Nucleus accumbens (tissue), 56 donors: Measurements from ENCODE around the gene RAE1.

Experiments used
- DNase-seq, 56 donors: peaks; one replicate each; lab custom pipeline; 2025; lab: John Stamatoyannopoulos, UW

RAE1 gene

DNA sequence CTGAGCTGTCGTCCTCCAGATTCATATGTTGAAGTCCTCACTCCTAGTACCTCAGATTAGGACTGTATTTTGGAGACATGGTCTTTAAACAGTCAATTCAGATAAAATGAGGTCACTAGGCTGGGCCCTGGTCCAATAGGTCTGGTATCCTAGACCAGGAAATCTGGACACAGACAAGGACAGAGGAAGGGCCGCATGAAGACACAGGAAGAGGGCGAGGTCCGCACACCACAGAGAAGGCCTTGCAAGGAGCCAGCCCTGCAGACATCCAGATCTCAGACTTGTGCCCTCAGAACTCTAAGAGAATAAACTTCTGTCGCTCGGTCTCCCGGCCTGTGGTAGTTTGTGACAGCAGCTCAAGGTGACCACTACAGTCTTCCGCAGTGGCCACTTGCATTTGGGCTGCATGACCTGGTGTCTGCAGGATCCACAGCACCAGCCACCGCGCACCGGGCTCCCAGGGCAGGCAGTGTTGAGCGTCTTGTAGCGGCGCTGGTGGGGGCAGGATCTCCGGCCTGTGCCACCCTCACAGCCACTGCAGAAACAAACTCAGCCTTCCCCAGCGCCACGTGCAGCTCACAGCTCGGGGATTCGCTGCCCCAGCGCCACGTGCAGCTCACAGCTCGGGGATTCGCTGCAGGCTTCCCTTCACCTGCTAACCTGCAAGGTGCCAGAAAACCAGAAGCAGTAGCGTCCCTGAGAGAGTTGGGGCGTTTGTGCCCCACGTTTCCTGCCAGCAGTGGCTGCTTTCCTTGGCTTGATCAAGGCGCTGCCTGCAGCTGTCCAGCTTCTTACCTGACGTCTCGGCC, 34.1 kb downstream of the RAE1 start:
- DNase-seq, result no peak

DNA sequence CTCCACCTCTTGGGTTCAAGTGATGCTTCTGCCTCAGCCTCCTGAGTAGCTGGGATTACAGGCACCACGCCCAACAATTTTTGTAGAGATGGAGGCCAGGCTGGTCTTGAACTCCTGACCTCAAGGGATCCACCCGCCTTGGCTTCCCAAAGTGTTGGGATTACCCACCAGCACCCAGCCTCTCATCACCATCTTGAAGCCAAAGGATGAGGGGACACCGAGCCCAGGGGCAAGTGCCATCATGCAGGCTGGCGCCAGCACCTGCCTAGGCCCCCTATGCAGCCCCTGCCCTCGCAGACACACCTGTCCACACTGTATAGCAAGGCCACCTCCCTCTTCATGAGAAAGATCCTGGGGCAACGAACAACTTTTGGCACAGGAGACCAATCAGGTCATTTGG, 34.9 kb downstream of the RAE1 start:
- no peak for DNase-seq

DNA sequence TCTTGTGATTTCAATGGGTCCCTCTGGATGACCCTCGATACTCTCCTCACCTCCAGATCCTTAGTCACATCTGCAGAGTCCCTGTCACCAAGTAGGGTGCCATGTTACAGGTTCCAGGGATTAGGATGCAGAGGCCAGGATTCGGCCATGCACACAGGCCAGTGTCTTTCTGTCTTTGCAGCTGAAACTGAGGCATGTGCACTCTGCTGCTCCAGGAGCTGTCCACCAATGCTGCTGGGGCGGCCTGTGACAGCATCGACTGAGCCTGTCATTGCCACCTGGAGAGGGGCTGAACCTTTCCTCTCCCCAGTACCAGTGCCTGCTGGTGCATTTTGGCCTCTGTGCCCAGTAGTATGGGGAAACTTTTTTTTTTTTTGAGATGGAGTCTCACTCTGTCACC, 35.7 kb downstream of the RAE1 start:
- no peak for DNase-seq

DNA sequence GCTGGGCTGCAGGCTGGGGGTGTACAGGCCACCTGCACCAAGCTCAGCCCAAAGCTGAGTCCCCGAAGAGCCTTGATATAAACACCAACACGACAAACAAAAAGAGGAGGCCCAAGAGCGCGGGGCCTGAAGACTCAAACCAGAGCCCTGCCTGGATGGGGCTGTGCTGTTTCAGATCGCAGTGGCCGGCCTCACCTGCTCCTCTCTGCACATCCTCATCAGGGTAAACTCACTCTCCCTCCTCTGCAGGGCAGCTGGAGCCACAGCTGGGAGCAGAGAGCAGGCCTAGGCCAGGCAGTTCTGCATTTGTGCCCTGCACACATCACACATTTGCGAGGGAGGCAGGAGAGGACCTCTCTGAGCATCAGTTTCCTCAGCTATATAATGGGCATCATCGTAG, 36.4 kb downstream of the RAE1 start:
- DNase-seq, result no peak

DNA sequence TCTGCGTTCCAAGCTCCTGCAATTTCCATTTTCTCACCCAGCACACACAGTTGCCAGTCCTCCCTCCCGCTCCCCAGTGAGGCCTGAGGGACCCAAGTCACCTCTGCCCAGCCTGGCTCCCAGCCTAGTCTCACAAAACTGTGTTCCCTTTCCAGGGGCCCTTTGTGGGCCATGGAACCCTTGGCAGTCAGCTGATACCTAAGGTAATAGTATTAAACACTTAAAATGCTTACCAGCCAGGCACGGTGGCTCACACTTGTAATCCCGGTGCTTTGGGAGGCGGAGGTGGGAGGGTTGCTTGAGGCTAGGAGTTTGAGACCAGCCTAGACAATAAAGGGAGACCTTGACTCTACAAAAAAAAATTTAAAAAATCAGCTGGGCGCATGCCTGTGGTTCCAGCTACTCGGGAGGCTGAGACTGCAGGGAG, 36.9 kb downstream of the RAE1 start:
- peak in 4 of 56 donors; percentile 13 to 59 (median 39) for DNase-seq

DNA sequence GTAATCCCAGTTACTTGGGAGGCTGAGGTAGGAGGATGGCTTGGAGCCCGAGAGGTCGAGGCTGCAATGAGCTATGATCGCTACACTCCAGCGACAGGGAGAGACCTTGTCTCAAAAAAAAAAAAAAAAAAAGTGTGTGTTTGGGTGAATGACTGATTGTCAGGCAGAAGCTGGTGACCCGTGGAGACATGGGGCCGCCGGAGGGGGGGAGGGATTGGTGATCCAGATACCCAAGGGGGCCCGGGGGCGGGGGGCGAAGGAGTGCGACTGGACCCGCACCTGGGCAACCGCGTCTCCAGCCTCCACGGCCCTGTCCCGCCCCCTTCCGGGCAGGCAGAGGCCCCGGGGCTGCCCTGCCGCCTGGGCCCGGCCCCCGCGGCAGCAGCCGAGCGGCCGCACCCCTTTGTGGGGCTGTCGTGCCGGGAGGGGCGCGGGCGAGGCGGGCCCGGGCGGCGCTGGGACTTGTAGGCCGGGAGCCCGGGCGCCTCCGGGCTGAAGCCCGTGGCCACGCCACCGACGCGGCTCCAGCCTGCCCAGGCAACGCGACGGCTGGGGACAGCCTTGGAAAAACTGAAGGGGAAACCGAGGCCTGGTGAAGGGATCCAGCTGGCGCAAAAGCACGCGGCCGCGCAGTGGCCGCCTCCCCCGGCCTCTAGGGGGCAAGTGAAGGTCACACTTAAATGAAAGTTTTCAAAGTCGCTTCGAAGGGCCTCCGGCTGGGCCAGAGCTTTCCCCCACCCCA, 38.1 kb downstream of the RAE1 start:
- DNase-seq, result peak in 40 of 56 donors; percentile 19 to 81 (median 50)

DNA sequence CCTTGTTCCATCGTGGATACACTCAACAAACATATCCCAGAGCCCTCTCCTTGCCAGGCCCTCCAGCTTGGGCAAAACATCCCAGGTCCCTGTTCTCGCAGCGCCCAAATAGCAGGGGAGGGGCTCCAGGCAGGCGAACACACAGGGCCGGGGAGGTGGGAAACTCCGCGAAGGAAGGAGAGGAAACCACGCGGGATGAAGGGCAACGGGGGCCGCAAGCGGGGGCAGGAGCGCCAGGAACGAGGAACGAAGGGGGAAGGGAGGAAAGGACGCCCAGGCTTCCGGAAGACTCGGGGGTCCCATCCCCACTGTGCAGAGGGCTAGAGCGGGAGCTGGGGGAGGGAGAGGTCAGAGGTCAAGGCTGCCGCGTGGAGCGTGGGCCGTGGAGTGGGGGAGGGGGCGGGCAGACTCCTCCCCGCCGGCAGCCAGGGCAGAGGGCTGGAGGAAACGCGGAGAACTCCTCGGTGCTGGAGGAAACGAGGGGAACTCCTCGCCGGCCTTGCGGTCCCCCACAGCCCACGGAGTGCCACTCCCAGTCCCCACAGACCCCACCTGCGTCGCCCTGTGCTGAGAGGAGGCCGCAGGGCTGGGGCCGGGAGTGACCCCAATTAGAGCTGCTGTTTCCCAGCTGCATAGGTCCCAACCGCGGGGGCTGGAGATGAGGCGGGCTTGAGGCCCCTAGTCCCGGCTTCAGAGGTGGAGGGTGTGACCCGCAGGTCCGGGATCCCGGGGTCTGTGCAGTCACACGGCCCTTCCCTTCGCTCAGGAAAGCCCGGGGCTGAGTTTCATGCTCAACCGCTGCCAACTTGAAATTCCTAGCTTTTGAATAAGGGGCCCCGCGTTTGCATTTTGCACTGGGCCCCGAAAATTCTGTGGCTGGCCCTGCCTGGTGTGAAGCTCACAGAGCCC, 38.9 kb downstream of the RAE1 start:
- DNase-seq, result no peak

DNA sequence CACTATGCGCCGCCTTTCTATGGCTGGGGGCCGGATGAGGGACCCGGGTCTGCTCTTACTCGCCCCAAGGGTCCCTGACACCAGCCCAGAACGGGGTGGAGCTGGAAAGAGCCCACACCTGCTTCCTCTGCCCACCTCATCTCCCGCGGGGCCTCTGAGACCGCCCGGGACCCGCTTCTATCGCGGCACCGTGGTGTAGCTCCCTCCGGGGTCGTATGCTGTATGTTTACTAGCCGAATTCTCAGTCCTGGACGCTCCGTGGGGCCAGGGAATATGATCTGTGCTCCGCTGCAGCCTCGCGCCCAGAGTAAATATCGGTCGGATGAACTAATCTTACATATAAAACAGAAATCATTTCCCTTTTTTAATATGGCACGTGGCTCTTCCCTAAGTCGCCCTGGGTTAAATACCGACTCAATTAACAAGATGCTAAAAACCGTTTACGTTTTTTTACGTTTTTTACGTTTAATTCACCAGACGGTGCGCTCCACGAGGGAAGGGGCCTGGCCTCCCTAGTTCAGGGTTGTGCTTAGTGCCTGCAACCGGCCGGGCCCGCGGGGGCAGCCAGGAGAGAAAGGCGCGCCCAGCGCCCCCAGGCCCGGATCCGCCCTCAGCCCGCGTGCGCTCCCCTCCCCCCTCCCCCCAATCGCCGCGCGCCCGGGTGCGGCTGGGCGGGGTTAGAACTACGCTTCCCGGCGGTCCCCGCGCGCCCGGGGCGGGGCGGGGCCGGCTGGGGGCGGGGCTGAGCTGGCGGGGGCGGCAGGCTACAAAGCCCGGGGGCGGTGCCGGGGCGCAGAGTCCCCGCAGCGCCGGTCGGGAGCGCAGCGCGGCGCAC, 39.8 kb downstream of the RAE1 start, which contains the start of gene RBM38:
Gene RBM38, plus strand, starts transcription at position 793 of the 835 bp plus-strand sequence. CDS start 186 bp downstream, outside the sequence.
- DNase-seq, result peak in 49 of 56 donors; percentile 18 to 87 (median 68)

DNA sequence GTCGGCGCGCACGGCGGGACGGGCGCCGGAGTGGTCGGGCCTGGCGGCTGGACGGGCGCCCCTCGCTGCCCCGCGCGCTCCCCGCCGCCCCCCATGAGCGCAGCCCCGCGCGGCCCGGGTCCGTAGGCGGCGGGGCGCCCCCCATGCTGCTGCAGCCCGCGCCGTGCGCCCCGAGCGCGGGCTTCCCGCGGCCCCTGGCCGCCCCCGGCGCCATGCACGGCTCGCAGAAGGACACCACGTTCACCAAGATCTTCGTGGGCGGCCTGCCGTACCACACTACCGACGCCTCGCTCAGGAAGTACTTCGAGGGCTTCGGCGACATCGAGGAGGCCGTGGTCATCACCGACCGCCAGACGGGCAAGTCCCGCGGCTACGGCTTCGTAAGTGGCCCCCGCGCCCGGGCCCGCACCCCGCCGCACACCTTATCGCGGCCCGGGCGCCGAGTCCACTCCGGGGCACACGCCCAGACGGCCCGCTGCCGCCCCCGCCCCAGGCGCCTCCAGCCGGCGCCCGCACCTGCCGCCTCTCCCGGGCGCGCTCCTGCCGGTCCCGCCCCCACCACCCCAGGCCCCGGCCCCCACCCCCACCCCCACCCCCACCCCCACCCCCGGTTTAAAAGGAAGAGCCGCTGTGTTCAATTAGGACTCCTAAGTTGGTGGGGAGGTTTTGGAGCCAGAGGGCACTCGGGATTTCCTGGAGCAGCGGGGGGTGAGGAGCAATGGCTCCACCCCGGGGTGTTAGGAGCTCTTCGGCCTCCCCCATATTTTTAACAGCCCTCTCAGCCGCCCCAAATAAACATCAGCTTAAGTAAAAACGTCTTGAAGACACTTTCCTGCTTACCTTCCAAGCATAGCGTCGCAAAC, 40.6 kb downstream of the RAE1 start:
- DNase-seq, result peak in 2 of 56 donors; percentile 21 to 32

DNA sequence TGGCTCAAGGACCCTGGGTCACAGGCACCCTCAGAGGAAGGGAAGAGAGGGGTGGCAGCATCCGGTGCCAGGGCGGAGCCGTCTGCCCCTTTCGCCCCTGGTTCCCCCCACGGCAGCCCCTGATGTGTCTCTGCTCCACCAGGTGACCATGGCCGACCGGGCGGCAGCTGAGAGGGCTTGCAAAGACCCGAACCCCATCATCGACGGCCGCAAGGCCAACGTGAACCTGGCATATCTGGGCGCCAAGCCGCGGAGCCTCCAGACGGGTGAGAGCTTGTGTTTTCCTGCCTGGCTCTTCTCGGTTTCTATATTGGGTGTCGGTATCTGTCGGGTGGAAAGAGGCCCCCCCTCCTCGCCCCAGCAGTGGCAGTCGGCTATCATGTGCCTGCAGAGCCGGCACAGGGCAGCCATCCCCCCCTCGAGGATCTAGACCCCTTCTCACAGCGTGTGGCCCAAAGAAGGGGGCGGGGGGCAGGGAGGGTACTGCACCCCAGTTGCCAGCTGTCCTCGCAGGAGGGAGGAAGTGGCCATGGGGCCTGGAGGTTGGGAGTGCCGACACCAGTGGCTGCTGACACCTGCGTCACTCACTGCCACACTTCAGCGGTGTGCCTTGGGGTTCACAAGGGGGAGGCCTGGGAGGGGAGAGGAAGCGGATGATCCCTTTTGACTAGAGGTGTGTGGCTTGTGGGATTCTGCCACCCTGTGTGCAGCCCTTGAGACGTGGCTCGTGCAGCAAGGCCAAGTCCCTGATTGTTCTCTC, 41.6 kb downstream of the RAE1 start:
- DNase-seq, result peak in 17 of 56 donors; percentile 15 to 58 (median 35)

DNA sequence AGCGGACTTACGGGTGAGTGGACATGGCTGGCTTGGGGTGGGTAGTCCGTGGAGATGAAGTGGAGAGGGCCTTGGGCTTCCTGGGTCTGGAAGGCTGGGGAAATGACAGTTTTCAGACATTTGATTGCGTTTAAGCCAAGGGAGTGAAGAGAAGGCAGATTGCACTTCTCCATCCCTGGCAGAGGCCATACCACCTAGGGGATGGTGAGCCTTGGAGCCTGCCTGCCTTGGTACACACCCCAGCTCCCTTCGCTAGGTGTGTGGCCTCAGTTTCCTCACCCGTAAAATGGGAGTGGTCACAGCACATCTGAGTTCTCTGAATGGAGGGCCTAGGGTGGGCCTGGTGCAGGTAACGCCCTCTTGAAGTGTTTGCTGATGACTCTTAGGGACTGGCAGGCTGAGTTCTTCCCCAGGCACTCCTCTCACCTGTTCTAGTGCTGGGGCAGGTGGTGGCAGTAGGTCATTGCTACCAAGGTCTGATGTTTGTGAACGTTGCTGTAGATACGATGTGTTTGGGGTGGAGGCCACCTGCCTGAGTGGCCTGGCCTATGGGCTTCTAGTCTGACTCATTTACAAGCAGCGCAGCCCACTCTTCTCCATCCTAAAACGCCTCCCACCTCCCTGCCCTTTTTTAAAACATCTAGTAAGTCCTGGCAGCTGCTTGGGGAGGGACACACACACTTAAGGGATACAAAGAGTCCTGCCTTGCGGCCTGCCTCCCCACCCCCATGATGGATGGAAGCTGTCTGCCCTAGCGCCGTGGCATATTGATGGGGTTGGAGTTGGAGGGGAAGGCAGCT, 42.5 kb downstream of the RAE1 start:
- DNase-seq, result peak in 1 of 56 donors; percentile 13

DNA sequence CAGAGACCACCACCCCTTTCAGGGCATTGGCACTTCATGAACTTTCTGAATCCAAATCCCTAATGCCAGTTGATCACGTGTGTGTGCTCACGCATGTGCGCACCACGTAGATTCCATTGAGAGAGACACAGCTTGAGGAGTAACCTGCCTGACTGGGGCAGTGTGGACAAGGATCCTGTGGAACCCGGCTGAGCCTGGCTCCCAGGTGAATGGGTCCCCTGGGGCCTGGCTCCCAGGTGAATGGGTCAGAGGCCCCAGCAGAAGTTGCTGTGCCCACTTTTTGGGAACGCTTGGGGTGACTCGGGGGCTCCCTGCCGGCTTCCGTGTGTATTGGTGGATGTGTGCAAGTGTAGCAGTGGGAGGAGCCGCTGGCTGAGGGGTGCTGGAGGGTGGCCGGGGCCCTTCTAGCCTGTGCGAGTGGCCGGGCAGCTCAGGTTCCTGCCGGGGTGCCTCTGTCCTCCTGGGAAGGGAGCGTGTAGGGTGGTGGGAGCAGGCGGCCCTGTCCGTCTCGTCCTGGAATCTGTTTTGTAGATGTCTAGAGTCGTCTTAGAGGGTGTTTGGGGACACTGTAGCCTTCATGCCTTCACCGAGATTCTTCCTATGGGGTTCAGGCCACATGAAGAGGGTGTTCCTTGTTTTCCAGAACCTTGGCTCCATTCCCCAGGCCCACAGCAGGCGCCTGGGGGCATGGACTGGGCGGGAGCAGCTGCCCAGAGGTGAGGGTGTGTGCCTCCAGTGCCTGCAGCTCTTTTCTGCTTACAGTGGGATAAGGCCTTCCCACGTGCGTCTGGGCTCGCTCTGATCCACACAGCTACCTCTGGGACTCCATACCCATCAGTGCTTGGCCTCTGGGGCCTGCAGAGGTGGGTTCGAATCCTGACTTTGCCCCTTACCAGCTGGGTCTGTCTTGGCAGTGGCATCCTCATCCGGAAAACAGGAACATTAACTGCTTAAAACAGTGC, 43.3 kb downstream of the RAE1 start:
- DNase-seq, result peak in 1 of 56 donors; percentile 8

DNA sequence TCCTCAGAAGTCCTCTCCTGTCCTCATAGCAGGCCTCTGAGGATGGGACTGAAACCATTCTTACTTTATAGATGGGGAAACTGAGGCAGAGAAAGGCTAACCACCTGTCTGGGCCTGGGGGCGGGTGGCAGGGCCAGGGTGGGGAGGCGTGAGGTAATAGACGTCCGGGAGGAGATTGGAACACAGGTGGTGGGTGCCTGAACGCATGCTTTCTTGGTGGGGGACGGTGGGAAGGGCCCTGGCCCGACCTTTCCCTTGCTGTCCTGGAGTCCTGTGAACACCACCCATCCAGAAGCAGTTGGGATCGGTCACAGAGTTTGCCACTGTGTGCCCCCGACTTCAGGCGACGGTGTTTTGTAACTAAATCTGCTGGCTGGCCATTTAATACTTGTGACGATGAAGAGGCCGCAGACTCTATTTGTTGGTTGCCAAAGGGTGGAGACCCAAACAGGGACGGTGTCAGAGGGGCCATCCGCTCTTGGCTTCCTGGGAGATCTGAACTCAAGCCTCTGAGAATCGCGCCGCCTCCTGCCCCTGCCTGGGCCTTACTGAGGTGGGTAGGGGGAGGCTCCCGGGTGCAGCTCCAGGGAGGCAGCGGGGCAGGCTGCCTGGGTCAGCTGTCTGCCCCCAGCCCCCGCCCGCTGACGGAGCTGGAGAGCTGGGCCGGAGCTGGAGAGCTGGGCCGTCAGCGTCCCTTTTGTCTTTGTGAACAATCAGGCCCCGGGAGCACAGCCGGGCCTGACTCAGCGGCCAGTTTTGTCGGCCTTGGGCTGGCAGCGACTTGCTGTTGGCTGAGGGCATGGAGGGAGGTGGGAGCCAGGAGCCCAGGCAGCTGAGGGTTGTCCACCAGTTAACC, 44.3 kb downstream of the RAE1 start:
- DNase-seq, result peak; percentile 39 to 98 (median 93)

DNA sequence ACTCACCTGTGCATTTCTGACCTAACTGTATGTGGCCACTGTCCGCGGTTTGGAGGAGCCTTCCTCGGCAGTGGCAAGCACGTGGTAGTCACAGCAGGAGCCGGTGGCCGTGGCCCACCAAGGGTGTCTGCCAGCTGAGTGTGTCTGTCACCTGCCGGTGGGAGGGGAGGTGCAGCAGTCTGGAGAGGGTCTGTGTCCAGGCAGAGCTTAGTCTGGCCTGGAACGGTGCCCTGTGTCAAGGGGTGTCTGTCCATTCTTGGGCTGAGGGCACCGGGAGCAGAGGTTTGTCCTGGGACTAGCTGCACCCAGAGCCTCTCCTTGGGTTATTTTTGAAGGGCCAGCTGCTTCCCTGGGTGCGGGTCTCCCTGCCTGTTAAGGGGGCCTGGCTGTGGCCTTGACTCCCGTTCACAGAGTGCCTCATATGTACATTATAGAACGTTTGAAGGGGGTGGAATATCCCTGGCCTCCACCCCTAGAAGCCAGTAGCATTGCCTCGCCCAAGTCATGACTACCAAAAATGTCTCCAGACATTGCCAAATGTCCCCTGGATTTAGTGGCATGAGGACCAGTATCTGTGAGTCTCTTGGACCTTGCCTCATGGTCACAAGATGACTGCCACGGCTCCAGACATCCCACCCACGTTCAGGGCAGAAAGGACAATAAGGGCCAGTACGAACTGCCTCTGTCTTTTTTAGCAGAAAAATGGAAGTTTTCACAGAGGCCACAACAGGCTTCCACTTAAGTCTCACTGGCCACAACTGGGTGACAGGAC, 45.3 kb downstream of the RAE1 start:
- DNase-seq, result no peak
